Fibroblast of mammary gland (primary cell): ENCODE results near the gene ZNF692.

ENCODE experiments used
- DNase-seq: peaks from one replicate; pipeline ENCODE4 v3.0.0-alpha.2; 2010; ENCODE audit warnings: low read depth
- H3K4me3 ChIP-seq: 2 replicates; pipeline ENCODE4 v1.5.1; 2011; ENCODE audit warnings: low read depth, mild to moderate bottlenecking, low read length, moderate library complexity; ENCODE audit not compliant: control insufficient read depth
- CTCF ChIP-seq: conservative IDR thresholded peaks from 2 replicates; pipeline ENCODE4 v1.5.1; 2011; ENCODE audit warnings: low read depth, low read length, inconsistent platforms; ENCODE audit not compliant: control insufficient read depth, insufficient read depth

ZNF692 gene

GRCh38 chr1:248850124-248850523 lies 8.8 kb downstream of the ZNF692 start:
- DNase-seq, result no peak
- H3K4me3 ChIP-seq, result no peak overlapping the region
- TF ChIP-seq CTCF, result no peak

GRCh38 chr1:248849637-248850036 lies 9.2 kb downstream of the ZNF692 start:
- H3K4me3 ChIP-seq, result no peak overlapping the region
- no peak for DNase-seq

GRCh38 chr1:248849152-248849551 lies 9.7 kb downstream of the ZNF692 start:
- DNase-seq, result no peak
- TF ChIP-seq CTCF, result no peak
- H3K4me3 ChIP-seq, result no peak overlapping the region

More at GRCh38 chr1:248849637-248850036, 9.2 kb downstream of the ZNF692 start:
- no peak for TF ChIP-seq CTCF

GRCh38 chr1:248848602-248849001 lies 10.3 kb downstream of the ZNF692 start:
- H3K4me3 ChIP-seq, result no peak overlapping the region
- TF ChIP-seq CTCF, result no peak
- no peak for DNase-seq

- no peak for TF ChIP-seq CTCF
- no peak for DNase-seq
- H3K4me3 ChIP-seq, result no peak overlapping the region
Observed at GRCh38 chr1:248847956-248848561, 10.8 kb downstream of the ZNF692 start.

GRCh38 chr1:248847181-248847955 lies 11.5 kb downstream of the ZNF692 start:
- no peak for TF ChIP-seq CTCF
- H3K4me3 ChIP-seq, result no peak overlapping the region
- DNase-seq, result no peak
